CD4-positive, alpha-beta T cell treated with Interferon alpha-2 for 1 hour (primary cell): ENCODE results near the gene CD164L2.
"Not testable (repeated sequence)": the region's sequence is repeated elsewhere in the genome, so short reads cannot be mapped to it uniquely, and the experiment has no call there.

Source experiments
- DNase-seq, 2 donors: peaks; one replicate each; pipeline ENCODE4 v3.0.0-alpha.2; 2020 to 2022

Gene CD164L2

DNA sequence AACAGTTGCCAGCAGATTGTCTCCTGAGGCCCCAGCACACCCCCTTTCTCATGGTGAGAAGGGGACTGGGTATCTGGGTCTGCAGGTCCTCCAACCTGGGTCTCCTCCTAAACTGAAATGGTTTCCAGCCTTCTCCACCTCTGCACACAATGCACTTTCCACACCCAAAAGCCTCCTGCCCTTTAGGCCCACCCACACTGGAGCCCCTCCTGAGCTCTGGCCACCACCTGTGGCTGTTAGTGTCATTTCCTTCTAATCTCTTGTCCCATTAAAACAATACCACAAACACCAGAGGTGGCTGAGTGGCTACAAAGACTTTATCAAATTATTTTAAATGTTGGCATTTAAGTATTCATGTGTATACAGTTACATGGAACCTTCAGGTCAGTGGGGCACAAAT lies 20.8 kb upstream of the CD164L2 start:
- no peak for DNase-seq

GRCh38 chr1:27403065-27403726 lies 20.1 kb upstream of the CD164L2 start:
- peak; percentile 31 to 41 for DNase-seq

DNA sequence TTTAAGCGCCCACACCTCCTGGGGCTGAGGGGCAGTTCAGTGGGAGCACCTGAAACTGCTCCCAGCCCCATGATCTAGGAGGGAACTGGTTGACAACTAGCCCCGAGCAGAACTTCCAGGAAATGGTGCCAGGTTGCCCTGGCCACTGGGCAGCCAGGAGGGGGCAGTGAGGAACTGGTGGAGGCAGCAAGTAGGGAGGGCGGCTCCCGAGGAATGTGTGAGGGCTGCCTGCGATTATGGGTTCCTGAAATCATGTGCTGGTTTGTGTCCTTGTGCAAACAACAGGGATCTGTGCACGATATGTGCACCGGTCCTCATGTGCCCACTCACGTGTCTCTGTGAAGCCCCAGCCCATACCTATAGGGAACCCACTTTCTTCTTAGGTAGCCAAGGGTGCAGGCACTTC lies 19.2 kb upstream of the CD164L2 start:
- peak in 1 of 2 donors; percentile 47 for DNase-seq

- no peak for DNase-seq
Observed at GRCh38 chr1:27400963-27401341, 17.8 kb upstream of the CD164L2 start.

- DNase-seq = no peak
Observed at GRCh38 chr1:27400082-27400962, 17.2 kb upstream of the CD164L2 start.

DNA sequence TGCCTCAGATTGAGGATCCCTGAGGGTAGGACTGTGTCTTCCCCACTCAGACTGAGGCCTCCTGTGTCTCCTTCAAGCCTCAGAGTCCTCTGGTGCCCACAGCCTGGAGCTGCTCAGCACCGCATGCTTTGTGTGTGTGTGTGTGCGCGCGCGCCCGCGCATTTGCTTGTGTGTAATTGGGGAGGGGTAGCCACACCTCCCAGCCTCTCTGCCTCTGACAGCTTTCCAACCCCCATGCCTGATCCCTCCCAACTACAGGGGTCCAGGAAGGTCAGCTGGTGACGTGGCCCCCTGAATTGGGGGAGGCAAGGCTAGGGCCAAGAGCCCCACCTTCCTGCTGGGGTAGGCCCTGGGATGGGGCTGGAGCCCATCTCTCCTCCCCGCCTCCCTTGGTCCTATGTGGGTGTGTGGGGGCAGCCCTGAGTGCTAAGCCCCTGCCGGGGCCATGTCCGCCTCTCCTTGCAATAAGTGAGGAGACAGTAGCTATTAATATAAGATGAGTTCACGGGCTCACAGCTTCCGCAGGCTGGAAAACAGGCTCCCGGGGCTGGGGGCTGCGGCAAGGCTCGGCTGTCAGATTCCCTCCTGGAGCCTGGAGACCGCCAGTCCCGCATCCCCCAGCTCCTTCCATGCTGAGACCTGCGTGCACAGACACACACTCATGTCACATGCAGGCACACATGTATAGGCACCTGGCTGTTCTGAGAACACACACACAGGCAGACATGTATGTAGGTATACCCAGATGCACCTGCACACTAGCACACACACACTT lies 16.3 kb upstream of the CD164L2 start:
- no peak for DNase-seq

- DNase-seq = no peak
Observed at GRCh38 chr1:27398405-27399149, 15.4 kb upstream of the CD164L2 start.

DNA sequence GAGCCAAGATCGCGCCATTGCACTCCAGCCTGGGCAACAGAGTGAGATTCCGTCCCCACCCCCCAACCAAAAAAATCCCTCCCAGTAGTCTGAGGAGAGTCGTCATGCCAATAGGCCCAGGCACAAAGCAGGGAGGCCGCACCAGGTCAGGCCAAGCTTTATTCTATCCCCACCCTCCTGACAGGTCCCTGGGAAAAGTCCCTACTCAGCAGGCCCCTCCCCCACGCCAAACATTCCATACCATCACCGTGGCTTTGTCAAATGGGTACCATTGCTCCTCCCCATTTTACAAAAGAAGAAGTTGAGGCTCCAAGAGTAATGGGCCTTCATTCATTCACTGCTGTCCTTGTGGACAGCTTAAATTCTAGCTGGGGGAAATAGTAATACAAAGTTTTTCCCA lies 14.6 kb upstream of the CD164L2 start:
- DNase-seq = no peak

- no peak for DNase-seq
Observed at GRCh38 chr1:27397110-27397509, 14.0 kb upstream of the CD164L2 start.

- peak; percentile 82 to 88 for DNase-seq
Observed at GRCh38 chr1:27395441-27396195, 12.5 kb upstream of the CD164L2 start.

- no peak for DNase-seq
Observed at GRCh38 chr1:27394925-27395324, 11.8 kb upstream of the CD164L2 start.

DNA sequence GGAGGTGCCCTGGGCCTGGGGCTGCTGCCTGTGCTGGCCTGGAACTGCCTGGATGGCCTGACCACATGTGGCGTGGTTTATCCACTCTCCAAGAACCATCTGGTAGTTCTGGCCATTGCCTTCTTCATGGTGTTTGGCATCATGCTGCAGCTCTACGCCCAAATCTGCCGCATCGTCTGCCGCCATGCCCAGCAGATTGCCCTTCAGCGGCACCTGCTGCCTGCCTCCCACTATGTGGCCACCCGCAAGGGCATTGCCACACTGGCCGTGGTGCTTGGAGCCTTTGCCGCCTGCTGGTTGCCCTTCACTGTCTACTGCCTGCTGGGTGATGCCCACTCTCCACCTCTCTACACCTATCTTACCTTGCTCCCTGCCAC lies 11.1 kb upstream of the CD164L2 start:
- DNase-seq = no peak

DNA sequence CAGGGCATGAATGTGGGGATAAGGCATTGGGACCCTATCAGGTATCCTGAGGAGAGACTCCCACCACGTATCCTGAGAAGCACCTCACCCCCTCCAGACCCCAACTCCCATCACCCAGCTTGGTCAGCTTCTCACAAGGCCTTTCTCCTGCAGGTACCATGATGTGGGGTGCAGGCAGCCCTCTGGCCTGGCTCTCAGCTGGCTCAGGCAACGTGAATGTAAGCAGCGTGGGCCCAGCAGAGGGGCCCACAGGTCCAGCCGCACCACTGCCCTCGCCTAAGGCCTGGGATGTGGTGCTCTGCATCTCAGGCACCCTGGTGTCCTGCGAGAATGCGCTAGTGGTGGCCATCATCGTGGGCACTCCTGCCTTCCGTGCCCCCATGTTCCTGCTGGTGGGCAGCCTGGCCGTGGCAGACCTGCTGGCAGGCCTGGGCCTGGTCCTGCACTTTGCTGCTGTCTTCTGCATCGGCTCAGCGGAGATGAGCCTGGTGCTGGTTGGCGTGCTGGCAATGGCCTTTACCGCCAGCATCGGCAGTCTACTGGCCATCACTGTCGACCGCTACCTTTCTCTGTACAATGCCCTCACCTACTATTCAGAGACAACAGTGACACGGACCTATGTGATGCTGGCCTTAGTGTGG lies 10.6 kb upstream of the CD164L2 start:
- no peak for DNase-seq

- DNase-seq = no peak
Observed at GRCh38 chr1:27392778-27393635, 9.9 kb upstream of the CD164L2 start.

GRCh38 chr1:27392096-27392777 lies 9.1 kb upstream of the CD164L2 start, which contains the start of gene GPR3:
Gene GPR3, plus strand, starts transcription at chr1:27392622. Its CDS starts 1,177 bp downstream, at chr1:27393799.
- peak; percentile 92 to 95 for DNase-seq

GRCh38 chr1:27391511-27392095 lies 8.5 kb upstream of the CD164L2 start:
- peak; percentile 40 to 50 for DNase-seq

DNA sequence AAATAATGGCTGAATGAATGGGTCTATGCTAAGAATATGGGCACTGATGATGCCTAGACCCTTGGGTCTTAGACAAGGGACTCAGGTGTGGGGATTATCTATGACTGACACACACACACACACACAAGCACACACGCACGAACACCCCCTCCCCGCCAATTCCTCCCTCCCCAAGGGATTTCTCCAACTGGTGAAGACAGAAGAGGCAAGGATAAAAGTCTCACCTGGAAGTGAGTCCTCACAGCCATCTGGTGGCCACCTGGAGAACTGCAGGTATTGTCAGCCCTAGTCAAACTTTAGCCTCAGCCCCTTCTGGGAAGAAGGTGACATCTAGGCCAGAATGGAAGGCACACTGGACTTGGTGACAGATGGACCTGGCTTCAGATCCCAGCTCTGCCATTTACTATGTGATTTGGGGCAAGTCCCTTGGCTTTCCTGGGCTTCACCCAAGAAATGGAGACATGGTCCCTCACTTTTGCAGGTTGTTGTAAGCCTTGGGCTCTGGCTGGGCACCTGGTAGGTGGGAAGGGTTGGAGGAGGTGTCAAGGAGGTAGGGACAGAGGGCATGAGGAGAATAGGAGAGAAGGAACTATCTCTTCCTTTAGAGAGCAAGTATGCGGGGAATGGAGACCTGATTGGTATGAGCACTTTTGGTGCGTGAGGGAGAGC lies 5.3 kb upstream of the CD164L2 start:
- peak; percentile 67 to 80 for DNase-seq

DNA sequence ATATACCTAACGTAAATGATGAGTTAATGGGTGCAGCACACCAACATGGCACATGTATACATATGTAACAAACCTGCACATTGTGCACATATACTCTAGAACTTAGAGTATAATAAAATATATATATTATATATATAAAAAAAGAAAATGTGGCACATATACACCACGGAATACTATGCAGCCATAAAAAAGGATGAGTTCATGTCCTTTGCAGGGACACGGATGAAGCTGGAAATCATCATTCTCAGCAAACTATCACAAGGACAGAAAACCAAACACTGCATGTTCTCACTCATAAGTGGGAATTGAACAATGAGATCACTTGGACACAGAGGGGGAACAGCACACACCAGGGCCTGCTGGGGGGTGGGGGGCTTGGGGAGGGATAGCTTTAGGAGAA lies 1.7 kb upstream of the CD164L2 start:
- not testable (repeated sequence) for DNase-seq

DNA sequence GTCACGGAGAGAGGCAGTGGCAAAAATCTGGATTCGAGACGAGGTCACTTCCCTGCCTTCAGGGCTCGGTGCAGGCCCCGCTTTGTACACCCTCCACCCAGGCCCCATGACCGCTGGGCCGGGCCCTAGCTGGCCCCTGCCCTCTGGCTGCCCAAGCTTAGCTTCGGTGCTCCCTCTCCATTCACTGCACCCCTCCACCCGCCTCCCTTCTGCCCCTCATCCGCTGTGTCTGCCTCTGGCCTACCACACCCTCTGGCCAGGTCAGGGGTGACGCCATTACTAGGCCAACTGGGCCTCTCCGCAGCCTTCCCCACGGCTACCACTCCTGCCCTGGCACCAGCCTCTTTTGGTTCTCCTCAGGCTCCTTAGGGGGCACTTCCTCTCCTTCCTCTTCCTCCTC lies 528 bp upstream of the CD164L2 start:
- no peak for DNase-seq
